HG02759 (cell line): ENCODE measurements around the gene ZNF311.
"Not testable (repeated sequence)": the region's sequence is repeated elsewhere in the genome, so short reads cannot be mapped to it uniquely, and the experiment has no call there.

Experiments used
- ATAC-seq: cut with Tn5 transposase; IDR thresholded peaks from one replicate; pipeline ENCODE4 v1.9.1; 2021; ENCODE audit warnings: mild to moderate bottlenecking, moderate library complexity; ENCODE audit not compliant: unreplicated experiment

The ZNF311 gene

GRCh38 chr6:28983838-28984237, 21.3 kb downstream of the ZNF311 start:
- ATAC-seq, result no peak

DNA sequence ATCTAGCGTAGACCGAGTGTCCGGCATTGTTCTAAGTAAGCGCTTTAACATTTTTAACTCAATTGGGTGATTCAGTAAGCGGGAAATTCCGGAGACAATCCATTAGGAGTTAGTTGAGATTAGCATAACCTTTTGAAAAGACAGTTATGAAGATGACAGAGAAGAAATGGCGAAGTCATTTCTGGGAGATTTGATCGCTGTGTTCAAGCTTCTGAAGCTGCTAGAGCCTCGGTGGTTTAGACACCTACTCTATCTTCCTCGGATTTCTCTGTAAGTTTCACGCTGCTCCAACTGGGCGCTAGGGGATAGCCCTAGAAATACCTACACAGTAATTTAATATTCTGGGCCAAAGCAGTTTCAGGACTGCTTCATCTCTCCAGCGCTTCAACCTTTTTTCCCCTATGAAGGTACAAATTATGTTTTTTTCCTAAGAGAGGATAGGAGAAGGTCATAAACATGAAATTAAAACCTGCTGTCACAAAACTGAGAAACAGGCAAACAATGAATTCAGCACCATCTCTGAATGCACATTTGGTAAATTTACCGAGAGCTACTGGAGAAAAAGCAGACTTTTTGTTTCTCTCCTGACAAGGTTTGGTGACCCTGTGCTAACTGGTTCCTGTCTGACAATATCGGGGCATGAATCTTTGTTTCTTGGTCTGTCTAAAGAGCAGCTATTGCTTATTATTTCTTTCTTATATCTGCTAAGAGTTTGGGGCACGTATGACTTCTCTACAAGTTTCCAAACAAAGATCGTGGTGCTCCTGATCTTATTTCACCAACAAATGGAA, 22.4 kb downstream of the ZNF311 start:
- no peak for ATAC-seq

DNA sequence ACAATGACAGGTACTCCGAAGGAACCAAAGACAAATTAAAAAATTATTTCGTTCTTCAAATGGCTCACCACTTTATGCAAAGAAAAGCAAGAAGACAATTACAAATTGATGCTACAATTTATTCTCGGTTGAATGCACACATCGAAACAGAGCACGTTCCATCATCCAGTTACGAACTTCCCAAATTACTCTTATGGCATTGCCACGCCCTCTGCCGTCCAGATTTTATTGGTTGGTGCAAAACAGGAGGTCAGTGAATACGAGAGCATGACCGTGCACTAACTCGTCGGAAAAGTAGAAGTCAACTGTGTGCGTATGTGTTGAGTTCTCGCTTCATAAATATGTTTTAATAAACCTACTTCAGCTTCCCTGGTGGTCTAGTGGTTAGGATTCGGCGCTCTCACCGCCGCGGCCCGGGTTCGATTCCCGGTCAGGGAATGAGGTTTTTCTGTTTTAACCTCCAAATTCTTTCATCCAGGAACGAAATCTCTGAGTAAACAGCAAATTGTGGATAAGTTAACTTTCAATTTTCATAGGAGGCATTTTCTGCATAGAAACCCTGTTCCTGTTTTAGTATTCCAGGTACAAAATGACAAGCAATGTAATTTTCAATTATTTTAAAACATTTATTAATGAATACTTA, 23.2 kb downstream of the ZNF311 start:
- no peak for ATAC-seq

DNA sequence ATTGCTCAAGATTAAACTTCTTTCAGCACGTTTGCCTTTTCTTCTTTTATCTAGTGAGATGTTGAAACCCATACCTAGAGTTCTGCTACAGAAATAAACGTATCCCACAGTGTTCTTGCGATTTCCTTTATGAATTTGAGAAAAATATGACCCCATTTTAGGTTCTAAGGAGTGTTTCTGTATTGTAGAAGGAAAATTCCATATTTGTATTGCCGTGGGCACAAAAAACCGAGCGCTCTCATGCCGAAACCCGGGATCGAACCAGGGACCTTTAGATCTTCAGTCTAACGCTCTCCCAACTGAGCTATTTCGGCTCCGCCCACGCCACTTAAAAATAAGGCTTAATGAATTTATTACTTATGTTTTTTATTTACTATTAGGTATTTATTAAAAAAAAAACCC, 23.7 kb downstream of the ZNF311 start:
- no peak for ATAC-seq

DNA sequence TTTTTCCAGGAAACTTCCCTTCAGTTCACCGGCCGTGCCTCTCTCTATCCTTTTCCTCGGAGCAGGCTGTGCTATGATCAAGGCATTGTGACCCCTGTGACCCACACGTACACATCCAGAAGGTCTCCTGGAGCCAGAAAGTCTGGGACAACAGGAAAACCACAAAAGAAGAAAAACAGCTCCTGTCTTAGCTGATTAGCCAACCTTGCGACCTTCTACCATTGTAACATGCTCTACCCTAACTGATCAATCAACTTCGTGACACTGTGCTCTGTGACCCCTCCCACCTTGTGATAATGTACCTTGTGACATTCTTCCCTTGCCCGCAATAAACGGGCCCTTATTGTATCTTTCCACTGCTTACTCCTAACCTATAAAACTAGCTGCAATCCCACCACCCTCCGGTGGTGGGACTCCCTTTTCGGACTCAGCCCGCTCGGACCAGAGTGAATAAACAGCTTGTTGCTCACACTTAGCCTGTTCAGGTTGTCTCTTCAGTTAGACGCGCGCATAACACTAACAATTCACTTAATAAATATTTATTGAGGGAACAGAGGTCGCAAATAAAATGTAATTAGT, 24.2 kb downstream of the ZNF311 start:
- ATAC-seq, result peak; percentile 55

- no peak for ATAC-seq
Observed at GRCh38 chr6:28980137-28980851, 24.8 kb downstream of the ZNF311 start.

GRCh38 chr6:28979679-28980078, 25.4 kb downstream of the ZNF311 start:
- no peak for ATAC-seq

GRCh38 chr6:28978959-28979561, 26.1 kb downstream of the ZNF311 start:
- ATAC-seq, result peak; percentile 30

DNA sequence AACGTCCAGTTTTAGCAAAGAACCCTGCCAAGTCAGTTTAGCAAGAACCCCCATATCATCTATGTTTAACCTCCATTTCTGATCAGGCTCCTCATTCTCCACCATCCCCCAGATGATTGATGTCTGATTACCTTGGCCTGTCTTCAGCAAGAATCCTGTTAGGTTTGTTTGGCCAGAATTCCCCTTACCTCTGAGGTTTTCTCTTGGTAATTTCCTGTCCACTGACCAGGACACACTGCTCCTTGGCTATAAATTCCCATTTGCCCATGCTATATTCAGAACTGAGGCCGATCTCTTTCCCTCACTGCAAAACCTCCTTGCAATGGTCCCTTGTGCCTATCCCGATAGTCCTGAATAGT, 27.0 kb downstream of the ZNF311 start:
- no peak for ATAC-seq

DNA sequence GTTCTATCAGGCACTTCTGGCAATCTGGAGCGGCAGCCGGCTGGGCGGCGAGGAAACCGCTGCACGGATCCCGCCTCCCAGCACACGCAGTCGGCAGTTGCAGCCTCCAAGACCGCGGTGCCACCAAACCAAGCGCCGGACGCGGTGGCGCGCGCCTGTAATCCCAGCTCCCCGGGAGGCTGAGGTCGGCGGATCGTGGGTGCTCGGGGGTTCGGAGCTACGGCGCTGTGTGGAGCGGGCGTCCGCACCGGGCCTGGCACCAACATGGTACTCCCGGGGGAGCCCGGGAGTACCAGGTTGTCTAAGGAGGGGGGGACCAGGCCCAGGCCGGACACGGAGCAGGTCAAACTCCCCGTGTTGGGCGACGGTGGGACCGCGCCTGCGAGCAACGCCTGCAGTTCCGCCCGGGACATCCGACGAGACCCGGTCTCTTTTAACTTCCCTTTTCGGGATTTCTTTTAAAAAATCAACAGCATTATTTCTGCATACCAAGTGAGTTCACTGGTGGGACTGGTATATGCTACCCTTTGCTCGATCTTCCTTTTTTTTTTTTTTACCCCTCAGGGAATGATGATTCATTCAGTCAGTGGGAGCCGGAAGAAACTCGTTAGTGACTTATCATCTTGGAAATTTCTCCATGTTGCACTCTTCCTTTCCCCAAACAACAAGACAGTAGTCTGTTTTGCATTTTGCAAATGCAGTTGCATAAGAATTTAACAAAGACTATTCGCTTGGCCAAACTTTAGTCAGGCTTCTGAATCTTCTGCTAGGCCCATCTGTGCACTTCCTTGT, 27.6 kb downstream of the ZNF311 start:
- no peak for ATAC-seq

DNA sequence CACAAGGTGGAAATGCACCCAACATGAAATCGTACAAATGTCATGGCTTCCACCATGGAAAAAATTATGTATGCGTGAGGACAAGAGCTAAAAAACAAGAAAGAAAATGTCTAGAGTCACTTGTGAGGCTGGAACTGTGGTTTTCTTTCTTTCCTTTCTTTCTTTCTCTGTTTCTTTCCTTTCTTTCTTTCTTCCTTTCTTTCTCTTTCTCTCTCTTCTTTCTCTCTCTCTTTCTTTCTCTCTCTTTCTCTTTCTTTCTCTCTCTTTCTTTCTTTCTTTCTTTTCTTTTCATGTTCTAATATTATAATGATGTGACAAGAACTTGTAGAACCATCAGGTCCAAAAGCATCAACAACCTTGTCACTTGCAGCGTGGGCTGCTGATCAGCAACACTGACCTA, 28.4 kb downstream of the ZNF311 start:
- ATAC-seq, result no peak

DNA sequence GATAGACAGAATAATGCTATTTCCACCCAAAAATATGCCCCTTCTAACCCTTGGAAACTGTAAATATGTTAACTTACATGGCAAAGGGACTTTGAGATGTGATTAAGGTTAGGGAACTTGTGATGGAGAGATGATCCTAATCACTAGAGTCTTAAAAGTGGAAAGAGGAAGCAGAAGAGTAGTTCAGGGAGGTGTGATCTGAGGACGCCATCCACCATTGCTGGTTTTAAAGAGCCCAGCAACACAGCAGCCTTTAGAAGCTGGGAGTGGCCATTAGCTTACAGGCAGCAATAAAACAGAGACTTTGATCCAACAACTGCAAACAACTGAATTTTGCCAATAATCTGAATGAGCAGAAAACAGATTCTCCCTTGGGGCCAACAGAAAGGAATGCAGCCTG, 30.6 kb downstream of the ZNF311 start:
- no peak for ATAC-seq

DNA sequence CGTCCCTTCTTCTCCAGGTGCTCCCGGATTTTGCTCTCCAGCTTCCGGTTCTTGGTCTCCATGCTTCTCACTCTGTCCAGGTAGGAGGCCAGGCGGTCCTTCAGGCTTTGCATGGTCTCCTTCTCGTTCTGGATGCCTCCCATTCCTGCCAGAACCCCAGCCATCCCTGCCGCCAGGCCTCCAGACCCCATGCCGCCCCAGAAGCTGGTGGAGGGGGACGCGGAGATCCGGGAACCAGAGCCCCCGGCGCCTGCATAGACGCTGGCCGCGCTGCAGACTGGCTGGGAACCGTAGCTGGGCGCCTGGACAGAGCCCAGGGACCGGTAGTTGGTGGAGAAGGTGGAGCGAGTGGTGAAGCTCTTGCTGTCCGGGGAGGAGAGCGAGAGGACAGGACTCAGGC, 35.1 kb downstream of the ZNF311 start:
- not testable (repeated sequence) for ATAC-seq

- ATAC-seq, result no peak
Observed at GRCh38 chr6:28969129-28969528, 36.0 kb downstream of the ZNF311 start.

DNA sequence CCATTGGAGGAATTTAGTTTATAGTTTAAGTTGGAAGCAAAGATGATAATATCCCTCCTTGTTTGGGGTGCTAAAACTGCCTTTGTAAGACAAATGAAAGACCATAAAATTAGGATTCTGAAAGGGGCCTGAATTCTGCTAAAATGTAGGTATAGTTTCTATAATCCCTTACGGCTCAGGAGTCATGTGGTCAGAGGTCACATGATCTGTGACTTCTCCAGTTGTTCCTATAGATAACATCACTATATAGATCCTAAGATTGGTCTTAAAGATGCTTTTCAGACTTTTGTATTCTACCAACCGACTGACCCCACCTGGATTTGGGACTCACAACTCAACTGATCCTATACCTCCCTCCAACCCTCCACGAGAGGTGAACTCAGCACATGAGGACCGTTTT, 36.6 kb downstream of the ZNF311 start:
- ATAC-seq, result no peak

DNA sequence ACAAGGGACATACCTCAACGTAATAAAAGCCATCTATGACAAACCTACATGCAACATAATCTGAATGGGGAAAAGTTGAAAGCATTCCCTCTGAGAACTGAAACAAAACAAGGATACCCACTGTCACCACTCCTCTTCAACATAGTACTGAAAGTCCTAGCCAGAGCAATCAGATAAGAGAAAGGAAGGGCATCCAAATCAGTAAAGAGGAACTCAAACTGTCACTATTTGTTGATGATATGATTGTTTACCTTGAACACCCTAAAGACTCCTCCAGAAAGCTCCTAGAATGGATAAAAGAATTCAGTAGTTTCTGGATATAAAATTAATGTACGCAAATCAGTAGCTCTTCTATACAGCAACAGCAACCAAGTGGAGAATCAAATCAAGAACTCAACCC, 39.4 kb downstream of the ZNF311 start:
- ATAC-seq, result no peak

DNA sequence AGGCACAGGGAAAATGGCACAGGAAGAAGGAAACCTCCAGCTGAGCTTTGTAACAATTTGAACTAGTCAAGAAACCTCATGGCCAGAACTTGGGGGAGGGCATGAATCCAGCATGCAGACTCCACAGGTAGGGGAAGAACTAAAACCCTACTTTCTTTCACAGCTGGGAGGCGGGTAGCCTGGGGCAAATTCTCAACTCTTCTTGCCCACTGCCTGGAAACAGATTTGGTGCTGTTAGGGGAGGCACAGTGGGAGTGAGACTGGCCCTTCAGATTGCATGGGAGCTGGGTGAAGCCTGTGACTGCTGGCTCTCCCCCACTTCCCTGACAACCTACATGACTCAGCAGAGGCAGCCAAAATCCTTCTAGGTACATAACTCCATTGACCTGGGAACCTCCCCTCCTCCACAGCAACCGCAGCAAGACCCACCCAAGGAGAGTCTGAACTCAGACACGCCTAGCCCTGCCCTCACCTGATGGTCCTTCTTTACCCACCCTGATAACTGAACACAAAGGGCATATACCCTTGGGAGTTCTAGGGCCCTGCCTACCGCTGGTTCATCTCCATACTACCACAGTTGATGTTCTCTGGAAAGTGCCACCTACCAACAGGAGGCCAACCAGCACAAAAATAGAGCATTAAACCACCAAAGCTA, 44.1 kb downstream of the ZNF311 start:
- ATAC-seq, result no peak

DNA sequence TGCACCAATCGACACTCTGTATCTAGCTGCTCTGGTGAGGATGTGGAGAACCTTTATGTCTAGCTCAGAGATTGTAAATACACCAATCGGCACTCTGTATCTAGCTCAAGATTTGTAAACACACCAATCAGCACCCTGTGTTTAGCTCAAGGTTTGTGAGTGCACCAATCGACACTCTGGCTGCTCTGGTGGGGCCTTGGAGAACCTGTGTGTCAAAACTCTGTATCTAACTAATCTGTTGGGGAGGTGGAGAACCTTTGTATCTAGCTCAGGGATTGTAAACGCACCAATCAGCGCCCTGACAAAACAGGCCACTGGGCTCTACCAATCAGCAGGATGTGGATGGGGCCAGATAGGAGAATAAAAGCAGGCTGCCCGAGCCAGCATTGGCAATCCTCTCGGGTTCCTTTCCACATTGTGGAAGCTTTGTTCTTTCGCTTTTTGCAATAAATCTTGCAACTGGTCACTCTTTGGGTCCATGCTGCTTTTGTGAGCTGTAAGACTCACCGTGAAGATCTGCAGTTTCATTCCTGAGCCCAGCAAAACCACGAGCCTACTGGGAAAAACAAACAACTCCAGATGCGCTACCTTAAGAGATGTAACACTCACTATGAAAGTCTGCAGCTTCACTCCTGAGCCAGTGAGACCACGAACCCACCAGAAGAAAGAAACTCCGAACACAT, 46.4 kb downstream of the ZNF311 start:
- not testable (repeated sequence) for ATAC-seq

GRCh38 chr6:28957795-28958314, 47.3 kb downstream of the ZNF311 start:
- not testable (repeated sequence) for ATAC-seq
